GM21619 (cell line): ENCODE data around the gene SPINK1.
"Not testable (repeated sequence)": the region's sequence is repeated elsewhere in the genome, so short reads cannot be mapped to it uniquely, and the experiment has no call there.

ENCODE experiments used
- ATAC-seq: cut with Tn5 transposase; IDR thresholded peaks from one replicate; pipeline ENCODE4 v1.9.1; 2021; ENCODE audit not compliant: unreplicated experiment

Gene SPINK1

DNA sequence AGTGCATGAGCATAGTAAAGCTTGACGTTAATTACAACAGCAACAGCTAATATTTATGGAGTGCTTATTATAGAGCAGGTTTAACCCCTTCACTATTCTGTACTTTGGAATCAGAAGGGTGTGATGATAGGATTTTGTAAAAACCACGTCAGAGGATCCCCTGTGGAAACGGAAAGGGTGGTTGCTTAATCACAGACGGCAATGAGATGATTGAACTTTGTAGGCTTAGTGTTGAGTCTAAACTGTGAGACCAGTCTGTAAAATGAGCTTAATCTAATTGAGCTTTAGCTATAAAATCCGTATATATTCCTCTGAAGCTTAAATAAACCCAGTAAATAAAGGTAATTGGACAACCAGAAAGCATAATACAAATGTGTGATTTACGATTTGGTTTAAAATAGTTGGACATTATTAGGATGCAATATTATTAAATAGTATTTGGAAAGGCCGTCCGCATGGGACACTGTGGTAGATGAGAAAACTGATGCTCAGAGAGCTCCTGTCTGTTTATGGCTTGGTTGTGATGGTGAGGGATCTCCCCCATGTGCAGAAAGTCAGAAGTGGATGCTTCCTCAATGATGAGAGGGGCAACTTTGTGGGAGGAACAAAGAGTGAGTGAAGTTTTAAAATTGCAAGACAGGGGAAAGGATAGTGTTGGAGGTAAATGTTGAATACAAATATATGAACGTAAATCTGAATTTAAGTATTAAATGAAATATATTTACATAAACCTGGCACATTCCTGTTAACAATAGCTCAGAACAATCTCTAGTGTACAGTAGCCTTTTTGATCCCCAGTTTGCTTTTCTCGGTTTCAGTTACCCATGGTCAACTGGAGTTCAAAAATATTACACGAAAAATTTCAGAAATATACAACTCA lies 23.7 kb upstream of the SPINK1 start:
- no peak for ATAC-seq

DNA sequence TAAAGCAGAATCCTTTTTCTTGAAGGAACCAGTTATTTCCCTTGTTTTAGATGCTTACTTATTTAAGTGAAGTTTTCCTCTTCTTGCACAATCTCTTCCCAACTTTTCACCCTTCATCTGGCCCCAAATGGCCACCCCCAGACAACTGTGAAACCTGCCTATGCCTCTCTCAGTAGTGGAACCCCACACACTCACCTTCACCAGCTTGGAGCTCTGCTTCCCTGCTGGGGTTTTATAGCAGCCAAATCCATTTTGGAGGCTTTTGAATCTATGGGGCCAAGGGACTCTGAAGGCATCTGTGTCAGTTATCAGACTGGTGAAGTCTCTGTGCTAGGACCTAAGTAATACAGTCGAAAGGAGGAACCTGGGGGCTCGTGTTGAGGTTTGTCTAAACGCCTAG lies 22.9 kb upstream of the SPINK1 start:
- no peak for ATAC-seq

DNA sequence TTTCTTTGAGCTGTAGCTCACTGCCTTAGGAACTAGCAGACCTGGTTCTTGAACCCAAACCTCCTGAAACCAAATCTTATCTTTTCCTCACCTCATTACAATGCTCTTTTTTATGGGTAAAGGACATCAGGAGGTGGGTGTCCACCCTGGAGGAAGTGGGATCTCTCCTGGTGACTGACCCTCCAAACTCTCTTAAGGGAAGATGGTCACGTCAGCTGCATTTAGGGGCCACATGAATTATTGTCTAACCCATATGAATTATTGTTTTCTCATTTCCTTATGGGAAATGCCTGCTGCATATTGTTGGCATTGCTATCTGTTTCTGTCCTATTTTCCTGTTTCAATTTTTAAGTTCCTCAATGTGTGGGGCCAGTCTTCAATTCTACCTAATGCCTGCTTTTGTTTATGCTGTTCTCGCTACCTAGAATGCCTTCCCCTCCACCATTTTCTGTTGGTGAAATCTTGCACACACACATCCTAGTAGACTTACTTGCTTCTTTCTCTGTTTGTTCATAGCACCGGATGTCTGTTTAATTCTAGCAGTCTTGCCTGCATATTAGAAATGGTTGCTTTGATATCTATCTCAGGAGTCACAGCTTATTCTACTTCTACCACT lies 22.0 kb upstream of the SPINK1 start:
- no peak for ATAC-seq

DNA sequence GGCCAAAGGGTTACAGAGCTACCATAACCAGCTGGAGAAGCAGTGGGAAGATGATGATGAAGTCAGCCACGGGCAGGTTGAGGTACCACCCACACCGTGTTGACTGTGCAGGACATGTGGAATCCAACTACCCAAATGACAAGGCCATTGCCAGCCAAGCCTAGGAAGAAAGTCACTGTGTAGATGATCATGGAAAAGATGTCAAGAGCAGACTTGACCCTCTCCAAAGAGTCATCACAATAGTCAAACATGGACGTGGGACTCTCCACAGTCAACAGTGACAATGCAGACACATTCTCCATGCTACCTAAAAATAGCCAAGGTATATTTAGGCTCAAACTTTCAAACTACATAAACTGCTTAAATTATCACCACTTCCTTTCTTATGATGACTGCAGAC lies 20.9 kb upstream of the SPINK1 start:
- no peak for ATAC-seq

DNA sequence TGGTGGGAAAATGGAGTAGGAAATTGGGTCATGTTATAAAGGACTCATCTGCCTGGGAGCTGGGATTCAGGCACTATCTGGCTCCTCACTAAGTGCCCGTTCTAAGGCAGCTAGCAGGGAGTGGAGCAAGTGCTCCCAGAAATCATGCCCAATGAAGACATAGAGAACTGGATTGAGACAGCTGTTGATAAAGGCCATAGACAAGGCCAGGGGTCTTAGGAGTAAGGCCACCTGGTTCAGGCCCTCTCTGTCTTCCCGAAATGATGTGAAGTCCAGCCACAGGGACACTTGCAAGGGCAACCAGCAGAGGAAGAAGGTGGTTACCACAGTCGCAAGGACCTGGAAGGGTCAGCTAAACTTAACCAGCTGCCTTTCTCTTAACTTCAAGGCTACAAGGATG lies 20.1 kb upstream of the SPINK1 start:
- ATAC-seq = no peak

DNA sequence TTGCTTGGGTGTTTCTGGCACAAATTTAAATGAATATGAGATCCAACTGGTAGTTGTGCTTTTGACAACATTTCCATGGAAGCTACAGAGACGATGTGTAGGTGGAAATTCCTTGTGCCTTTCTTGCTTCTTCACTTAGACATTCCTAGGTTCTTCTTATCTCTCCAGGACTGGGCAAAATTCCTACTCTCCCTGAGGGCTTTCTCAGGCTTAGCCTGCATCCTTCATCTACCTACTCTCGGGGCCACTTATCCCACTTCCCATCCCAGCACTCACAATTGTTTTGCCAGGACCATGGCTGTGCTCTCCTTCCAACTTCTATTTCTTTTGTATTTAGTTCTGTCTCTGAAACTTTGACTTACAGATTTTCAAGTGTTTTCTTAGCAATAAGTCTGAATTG lies 17.8 kb upstream of the SPINK1 start:
- no peak for ATAC-seq

DNA sequence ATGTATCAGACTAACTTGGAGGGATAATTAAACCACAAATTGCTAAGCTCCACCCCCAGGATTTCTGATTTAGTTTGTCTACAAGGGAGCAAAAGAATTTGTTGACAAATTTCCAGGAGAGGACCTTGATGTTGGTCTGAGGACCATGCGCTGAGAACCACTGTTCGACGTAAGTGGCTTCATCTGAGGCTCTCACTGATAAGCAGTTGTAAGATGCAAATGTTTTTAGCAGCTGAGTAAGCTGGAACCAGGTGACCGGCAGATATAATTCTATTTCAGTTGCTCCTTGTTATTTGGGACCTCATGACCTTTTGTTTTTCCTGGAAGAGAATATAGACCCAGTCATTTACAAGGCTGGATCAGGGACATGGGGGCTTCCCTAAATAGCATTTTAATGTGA lies 14.1 kb upstream of the SPINK1 start:
- ATAC-seq = no peak

DNA sequence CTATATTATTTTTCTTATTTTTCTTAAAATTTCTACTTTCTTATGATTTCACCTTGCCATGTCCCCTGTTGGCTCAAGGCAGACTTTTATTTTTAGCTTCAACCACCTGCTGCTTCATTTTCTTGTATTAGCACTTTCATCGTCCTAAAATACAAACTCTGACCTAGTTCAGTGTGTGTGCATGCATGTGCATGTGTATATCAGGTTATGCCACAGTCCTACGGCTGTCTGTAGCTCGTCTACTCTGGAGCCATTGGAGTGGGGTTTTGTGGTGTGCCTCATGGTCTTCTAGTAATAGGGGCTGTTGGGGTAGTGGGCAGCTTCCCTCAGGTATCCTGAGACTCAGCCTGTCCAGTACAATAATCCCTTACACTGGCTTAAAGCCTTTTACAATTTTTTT lies 13.4 kb upstream of the SPINK1 start:
- no peak for ATAC-seq

DNA sequence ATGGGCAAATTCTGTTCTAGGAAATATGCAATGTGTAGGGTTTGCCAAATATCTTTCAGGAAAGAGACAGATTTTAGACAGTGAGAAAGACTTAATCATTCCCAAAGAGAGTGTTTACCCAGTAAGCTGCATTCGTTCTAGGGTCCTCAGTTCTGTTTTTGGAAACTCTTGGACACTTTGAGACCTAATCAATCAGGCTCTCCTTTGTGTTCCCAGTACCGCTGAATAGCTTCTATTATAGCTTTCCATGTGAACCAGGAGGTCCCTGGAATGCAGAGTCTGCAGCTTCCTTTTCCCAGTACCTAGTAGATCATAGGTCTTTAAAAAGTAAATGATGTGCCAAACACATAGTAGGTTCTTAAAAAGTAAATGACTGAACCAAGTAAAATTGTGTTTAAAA lies 11.4 kb upstream of the SPINK1 start:
- ATAC-seq = no peak

DNA sequence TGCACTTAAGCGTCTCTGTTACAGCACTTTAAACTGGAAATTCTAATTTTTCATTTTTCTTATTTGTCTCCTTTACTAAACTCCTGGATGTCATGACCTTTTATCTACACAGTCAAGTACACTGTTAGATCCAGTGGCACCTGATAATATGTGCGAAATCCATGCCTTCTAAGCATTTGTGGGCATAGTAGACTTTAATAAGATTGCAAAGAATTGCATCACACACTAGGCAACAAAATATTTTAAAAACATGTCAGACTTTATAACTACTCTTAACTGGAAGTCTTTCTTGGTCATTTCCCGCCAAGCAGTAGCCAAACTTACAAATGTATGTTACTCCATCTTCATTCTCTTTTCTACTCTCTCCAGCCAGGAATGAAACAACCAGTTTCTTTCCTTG lies 5.0 kb upstream of the SPINK1 start:
- ATAC-seq = no peak

DNA sequence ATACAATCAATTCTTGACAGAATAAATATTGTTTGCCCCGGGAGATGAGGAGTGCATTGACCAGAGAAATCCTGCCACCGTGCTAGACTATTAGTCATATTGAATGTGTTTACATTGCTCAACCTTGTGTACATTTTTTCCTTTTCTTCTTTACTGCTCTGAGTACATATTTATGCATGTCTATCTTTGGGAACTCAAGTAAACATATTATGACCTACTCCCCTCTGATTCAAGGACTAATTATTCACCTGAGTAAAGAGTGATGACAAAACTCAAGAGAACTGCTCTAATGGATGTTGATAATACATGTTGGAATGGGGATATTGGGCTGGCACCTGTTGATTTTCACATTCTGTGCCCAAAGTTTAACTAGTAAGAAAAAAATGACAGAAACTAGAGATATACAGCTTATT lies 3.9 kb upstream of the SPINK1 start:
- no peak for ATAC-seq

DNA sequence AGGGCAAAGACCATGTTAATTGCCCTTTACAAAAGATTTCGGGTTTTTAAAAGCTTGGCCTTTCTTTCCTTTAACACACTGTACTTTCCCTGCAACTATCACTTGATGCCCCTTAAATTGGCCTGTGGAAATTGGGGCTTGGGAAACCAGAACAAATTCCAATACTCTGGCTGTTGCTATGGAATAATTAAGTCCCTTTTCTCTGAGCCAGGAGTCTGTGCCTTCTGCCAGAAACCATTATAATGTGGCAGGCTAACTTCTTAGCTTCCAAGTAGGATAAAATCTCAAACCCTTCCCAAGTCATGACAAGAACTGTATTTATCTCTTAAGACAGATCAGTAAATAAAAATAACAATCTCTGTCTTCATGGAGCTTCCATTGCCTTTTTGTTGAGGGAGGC lies 1.1 kb upstream of the SPINK1 start:
- no peak for ATAC-seq

DNA sequence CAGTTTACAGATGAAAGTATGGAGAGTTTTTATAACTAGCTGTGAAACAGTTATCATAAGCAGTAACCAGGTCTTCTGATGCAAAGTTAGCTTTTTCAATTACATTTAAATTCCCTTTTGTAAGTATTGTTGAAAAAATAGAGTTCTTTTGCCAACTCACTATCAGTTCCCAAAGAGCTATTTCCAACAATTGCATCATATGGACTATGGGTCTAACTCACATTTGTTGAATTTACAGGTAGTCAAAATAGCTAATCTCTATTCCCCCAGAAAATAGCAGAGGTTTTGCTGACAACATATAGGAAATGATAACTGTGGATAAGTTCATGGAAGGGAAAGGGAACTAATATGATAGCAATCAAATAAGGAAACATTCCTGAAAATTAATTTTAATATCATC lies 1.4 kb downstream of the SPINK1 start:
- no peak for ATAC-seq

DNA sequence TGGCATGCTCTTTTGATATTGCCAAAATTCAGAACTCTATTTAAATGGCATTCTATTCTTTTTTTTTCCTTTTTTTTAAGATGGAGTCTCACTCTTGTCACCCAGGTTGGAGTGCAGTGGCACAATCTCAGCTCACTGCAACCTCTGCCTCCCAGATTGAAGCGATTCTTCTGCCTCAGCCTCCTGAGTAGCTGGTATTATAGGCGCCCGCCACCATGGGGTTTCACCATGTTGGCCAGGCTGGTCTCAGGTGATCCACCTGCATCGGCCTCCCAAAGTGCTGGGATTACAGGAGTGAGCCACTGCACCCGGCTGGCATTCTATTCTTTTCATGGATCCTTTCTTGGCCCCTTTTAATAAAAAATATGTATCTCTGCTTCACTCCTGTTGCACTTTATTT lies 4.5 kb downstream of the SPINK1 start:
- not testable (repeated sequence) for ATAC-seq

DNA sequence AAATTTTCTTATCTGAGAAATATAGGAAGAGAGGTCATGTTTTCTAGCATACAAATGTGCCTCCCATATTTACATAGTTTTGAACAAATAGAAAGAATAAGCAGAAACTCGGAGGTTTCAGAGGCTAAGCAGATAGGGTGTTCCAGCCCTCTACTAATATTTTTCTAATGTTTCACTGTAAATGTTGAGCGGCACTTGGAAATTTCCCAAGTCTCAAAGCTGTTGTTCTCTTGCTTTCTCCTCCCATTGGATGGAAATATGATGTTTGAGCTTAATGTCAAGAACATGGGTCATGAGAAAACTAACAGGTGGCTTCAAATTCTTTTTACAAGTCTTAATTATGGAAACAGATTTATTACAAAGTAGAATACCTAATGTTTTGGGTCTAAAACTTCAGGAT lies 5.1 kb downstream of the SPINK1 start:
- no peak for ATAC-seq

DNA sequence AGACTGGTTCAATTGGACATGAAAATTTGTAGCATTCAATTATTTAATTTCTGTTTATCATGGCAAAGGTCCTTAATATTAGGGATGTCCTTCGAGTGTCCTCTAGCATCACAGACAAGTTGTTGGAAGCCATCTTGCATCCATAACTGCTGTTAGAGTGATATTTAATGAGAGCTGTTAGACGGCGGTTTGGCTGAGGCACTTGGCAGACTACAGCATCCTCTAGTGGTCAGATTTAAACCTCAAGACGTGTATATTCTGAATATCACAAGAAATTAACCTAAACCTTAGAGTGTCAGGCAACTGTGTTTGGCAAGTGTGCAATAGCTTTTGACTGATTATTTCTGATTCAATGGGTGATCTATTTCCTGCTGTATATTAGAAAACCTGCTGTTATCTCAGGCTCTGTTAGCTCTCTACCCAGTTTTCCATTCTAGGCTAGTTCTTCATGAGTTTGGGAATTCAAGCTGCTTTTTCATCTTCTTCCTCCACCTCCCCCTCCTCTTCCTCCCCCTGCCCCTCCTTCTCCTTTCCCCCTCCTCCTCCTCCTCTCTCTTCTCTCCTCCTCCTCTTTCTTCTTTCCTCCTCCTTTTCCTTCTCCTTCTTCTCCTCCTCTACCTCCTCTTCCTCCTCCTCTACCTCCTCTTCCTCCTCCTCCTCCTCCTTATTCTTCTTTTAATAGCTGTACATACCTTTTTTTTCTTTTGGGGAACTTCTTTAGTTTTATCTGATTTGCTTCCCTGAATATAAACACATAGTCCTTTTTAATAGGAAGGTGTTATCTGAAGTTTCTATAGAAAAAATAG lies 8.6 kb downstream of the SPINK1 start:
- ATAC-seq = peak; percentile 87

DNA sequence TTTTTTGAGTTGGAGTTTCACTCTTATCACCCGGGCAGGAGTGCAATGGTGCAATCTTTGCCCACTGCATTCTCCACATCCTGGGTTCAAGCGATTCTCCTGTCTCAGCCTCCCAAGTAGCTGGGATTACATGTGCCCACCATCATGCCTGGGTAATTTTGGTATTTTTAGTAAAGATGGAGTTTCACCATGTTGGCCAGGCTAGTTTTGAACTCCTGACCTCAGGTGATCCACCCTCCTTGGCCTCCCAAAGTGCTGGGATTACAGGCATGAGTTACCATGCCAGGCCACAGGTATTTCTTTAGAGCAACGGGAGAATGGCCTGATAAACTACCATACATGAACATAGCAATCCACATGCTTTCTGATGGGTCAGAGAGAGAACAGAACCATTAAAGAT lies 9.2 kb downstream of the SPINK1 start:
- ATAC-seq = not testable (repeated sequence)

DNA sequence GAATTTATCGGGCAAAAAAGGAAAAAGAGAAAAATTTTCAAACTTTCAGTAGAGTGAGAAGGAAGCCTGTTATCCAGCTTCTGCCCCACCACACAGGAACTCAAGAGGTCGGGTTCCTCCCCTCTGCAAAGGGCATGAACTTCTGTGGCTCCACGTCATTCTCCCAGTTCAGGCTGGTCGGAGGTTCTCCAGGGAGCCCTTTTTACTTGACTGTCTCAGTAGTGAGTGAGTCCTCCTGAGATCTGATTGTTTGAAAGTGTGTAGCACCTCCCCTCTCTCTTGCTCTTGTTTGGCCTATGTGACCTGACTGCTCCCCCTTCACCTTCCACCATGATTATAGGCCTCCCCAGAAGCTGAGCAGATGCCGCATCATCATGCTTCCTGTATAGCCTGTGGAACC lies 9.7 kb downstream of the SPINK1 start:
- ATAC-seq = no peak

DNA sequence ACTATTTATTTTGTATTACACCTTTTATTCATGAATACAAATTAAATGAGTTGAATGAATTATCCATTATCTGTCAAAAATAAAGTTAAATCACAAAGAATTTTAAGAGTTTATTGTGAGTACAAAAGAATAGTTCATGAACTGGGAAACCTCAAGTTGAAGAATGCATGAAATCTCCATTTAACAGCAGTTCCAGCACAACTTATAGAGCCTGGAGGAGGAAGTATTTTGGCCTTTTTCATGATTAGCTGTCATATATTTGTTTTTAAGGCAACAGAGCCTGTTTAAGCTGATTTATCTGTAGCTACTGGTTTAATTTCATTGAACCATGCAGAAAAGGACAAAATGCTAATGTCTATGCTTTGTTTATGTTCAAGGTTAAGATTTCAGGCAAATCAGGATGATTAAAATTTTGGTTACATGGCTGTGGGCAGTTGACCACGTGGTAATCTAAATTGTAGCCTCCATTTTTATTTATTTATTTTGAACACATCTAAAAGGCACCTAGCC lies 12.2 kb downstream of the SPINK1 start:
- ATAC-seq = no peak

DNA sequence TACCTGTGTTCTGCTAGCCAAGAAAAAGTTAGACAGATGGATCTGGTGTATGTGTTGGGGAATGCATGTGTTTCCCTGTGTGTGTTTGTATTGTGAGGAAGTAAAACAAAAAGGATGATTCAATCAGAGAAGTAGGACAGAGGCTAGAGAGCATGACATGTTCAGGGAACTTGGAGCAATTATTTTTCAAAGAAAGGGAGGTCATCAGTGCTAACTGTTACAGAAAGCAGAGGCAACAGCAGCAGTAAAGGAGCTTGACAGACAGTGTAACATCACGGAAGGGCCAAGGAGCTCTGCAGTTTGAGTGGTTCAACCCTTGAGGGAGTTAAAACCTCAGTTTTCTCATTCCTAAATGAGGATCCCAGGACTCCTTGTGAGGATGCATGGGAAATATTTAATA lies 13.2 kb downstream of the SPINK1 start:
- no peak for ATAC-seq

DNA sequence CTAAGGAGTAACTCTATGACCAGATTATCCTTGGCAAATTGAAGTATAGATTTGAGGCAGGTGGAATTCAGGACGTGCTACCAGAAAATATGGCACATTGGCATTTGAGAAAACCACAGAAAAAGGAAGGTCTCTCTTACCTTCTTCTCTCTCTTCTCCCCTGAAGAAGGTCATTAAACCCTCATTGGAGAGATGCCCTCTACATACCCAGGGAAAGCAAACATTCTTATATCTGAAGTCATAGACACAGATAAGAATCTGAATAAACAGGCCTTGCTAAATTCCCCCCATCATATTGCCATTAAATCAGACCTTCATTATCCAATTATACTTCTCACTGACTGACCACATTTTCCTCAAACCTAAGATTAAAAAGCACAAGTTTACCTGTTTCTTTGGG lies 17.8 kb downstream of the SPINK1 start:
- no peak for ATAC-seq
